Trophoblast cell (in vitro differentiated cells and primary cell): Measurements from ENCODE around the gene EVC.

ENCODE experiments used
- DNase-seq, 2 donors: peaks; one replicate each; pipeline ENCODE4 v3.0.0-alpha.2; 2016
- H2AFZ ChIP-seq: 2 replicates; pipeline ENCODE4 v1.6.1; 2013; ENCODE audit warnings: low read length, moderate library complexity, mild to moderate bottlenecking; ENCODE audit not compliant: insufficient read depth, poor library complexity
- H2AK5ac ChIP-seq: 2 replicates; pipeline ENCODE4 v1.6.1; 2013; ENCODE audit warnings: mild to moderate bottlenecking, low read length
- H2BK120ac ChIP-seq: 2 replicates; pipeline ENCODE4 v1.6.1; 2013; ENCODE audit warnings: low read length, mild to moderate bottlenecking, moderate library complexity; ENCODE audit not compliant: insufficient read depth, poor library complexity
- H2BK12ac ChIP-seq: 2 replicates; pipeline ENCODE4 v1.6.1; 2013; ENCODE audit warnings: mild to moderate bottlenecking, low read length, moderate library complexity
- H2BK5ac ChIP-seq: 2 replicates; pipeline ENCODE4 v1.6.1; 2013; ENCODE audit warnings: low read length, low read depth, moderate library complexity, mild to moderate bottlenecking; ENCODE audit not compliant: poor library complexity
- H3K14ac ChIP-seq: 2 replicates; pipeline ENCODE4 v1.6.1; 2013; ENCODE audit warnings: mild to moderate bottlenecking, low read length
- H3K18ac ChIP-seq: 2 replicates; pipeline ENCODE4 v1.6.1; 2013; ENCODE audit warnings: mild to moderate bottlenecking, low read length
- H3K23ac ChIP-seq: 2 replicates; pipeline ENCODE4 v1.6.1; 2013; ENCODE audit warnings: low read length
- H3K27ac ChIP-seq: 2 replicates; pipeline ENCODE4 v1.5.1; 2013; ENCODE audit warnings: low read depth, mild to moderate bottlenecking, inconsistent platforms, low read length, moderate library complexity
- H3K27me3 ChIP-seq: 2 replicates; pipeline ENCODE4 v1.6.1; 2013; ENCODE audit warnings: inconsistent platforms, mild to moderate bottlenecking, low read length, moderate library complexity; ENCODE audit not compliant: insufficient read depth
- H3K36me3 ChIP-seq, 2 experiments: 1 replicate in 1 of 2; 2 replicates in 1 of 2; pipeline ENCODE4 v1.6.1; 2013; ENCODE audit warnings: low read length in 2 of 2, mild to moderate bottlenecking in 2 of 2, moderate library complexity in 1 of 2; ENCODE audit not compliant: insufficient read depth in 2 of 2, control insufficient read depth in 1 of 2
- H3K4ac ChIP-seq: 2 replicates; pipeline ENCODE4 v1.6.1; 2013; ENCODE audit warnings: low read depth, mild to moderate bottlenecking, low read length, moderate library complexity
- H3K4me1 ChIP-seq, 2 experiments: 1 replicate in 1 of 2; 2 replicates in 1 of 2; pipeline ENCODE4 v1.6.1; 2013; ENCODE audit warnings: low read length in 2 of 2, mild to moderate bottlenecking in 2 of 2, moderate library complexity in 1 of 2; ENCODE audit not compliant: insufficient read depth in 2 of 2, control insufficient read depth in 1 of 2
- H3K4me2 ChIP-seq: 2 replicates; pipeline ENCODE4 v1.6.1; 2013; ENCODE audit warnings: inconsistent platforms, mild to moderate bottlenecking, low read length, moderate library complexity
- H3K4me3 ChIP-seq: 2 replicates; pipeline ENCODE4 v1.5.1; 2013; ENCODE audit warnings: mild to moderate bottlenecking, low read depth, low read length, inconsistent platforms
- H3K79me1 ChIP-seq: one replicate; pipeline ENCODE4 v1.6.1; 2013; ENCODE audit warnings: low read length
- H3K79me2 ChIP-seq: 2 replicates; pipeline ENCODE4 v1.6.1; 2013; ENCODE audit warnings: low read length, mild to moderate bottlenecking; ENCODE audit not compliant: control insufficient read depth, insufficient read depth, poor library complexity
- H3K9ac ChIP-seq: 2 replicates; pipeline ENCODE4 v1.6.1; 2013; ENCODE audit warnings: mild to moderate bottlenecking, low read length
- H3K9me3 ChIP-seq: 2 replicates; pipeline ENCODE4 v1.6.1; 2013; ENCODE audit warnings: low read depth, mild to moderate bottlenecking, control low read depth, inconsistent platforms, low read length; ENCODE audit not compliant: insufficient read depth
- H4K12ac ChIP-seq: 2 replicates; pipeline ENCODE4 v1.6.1; 2013; ENCODE audit warnings: low read depth, mild to moderate bottlenecking, low read length, moderate library complexity
- H4K8ac ChIP-seq: 2 replicates; pipeline ENCODE4 v1.6.1; 2013; ENCODE audit warnings: low read depth, mild to moderate bottlenecking, low read length, moderate library complexity
- H4K91ac ChIP-seq: one replicate; pipeline ENCODE4 v1.6.1; 2013; ENCODE audit warnings: low read depth, mild to moderate bottlenecking, low read length, moderate library complexity
- WGBS: extraction: QIAGEN DNeasy Blood & Tissue Kit; methylation state at CpG from one replicate; pipeline ENCODE4 v1.1.7; 2013; ENCODE audit warnings: missing lambda C conversion rate; ENCODE audit not compliant: insufficient read length, insufficient coverage; ENCODE audit errors: extremely low coverage; 5-methylcytosine and 5-hydroxymethylcytosine counted together

Gene EVC

DNA sequence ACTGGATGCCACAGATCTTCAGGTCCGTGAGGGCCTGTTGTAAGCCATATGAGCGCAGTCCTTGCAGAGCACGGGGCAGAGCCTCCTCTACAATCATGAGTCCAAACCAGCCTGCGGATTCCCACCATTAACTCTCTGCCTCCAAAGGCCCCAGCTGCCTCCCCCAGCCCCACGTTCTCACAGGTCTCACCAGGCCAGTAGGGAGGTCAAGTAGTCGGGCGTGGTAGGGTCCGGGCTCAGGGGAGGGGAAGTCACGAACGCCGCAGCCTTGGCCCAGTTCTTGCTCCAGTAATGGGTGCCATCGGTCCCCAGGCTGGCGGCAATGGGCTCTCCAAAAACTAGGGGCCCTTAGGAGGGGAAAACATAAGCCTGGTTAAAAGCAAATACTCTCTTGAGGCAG is 128.3 kb downstream of the EVC start:
- Histone ChIP-seq H3K27me3 (no peaks in the 10 kb centered on the region), H4K12ac (no peak overlapping the region), H3K36me3 (no peaks in the 10 kb centered on the region), H3K27ac (no peak overlapping the region), H3K14ac (no peak overlapping the region), H2BK12ac (no peak overlapping the region), H4K8ac (no peak overlapping the region), H3K79me2 (no peaks in the 10 kb centered on the region), H3K9ac (no peak overlapping the region), H2BK120ac (no peak overlapping the region), H3K4me2 (no peak overlapping the region), H3K9me3 (peaks cover 4% of the 10 kb centered on the region), H3K79me1 (no peaks in the 10 kb centered on the region), H4K91ac (no peak overlapping the region), H3K4me3 (no peak overlapping the region), H3K23ac (no peak overlapping the region), H2AFZ (no peak overlapping the region), H3K4ac (no peak overlapping the region), H3K18ac (no peak overlapping the region), H3K4me1 (no peaks in the 10 kb centered on the region), H2AK5ac (no peak overlapping the region), H2BK5ac (no peak overlapping the region)
- no peak for DNase-seq
- WGBS: no CpG with 5 or more reads among the region's 13 CpGs

DNA sequence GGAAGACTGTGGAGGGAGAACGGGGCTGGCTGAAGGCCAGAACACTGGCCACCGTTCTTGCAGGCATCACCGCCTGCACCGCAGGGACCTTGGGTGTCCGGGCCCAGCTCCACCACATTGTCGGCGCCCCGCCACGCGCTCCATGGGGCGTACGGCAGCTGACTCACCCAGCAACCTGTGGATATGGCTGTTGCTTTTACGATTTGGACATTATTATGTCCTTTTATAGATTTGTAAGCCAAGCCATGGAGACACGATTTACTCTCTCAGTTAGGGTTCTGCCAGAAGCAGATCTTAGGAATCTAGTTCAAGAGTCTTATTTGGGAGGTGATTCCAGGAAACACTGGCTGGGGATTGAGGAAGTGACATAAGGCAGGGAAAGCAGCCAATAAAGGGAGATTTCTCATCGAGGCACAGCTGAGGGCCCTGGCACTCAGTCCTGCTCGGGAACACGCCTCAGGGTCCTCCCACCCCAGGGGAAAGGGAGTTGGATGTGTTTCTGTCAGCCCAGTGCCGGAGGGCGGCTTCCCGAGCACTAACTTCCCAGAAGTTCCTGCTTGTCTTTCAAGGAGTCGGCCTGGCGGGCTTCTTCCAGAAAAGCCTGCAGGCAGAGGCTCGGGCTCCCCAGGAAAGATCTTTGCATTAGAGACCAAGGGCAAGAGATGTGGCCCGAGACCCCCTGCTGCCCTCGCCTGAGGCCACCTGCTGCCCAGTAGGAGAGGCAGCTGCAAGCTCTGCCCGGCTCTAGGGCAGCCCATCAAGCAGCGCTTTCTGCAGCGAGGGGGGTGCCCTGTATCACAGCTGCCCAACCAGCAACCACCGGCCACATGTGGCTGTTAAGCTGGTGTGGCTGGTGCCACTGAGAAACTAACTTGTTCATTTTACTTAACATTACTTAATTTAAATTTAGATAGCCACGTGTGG is 129.0 kb downstream of the EVC start:
- WGBS: no CpG with 5 or more reads among the region's 30 CpGs

DNA sequence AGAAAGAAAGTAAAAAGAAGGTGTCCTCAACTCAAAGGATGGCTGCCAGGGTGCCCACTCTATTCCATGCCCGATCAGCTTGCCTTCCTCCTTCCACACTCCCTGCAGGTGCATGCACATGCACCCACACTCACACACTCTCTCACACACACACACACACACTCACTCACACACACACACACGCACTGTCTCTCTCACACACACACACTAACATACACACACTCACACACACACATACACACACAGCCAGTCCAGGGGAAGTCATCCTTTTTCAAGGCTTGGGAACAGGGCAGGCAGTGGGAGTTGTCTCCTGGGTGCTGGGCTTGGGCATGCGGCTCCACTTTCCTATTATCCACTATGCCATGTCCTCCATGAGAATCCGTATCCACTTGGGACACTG is 131.5 kb downstream of the EVC start:
- no peaks in the 10 kb centered on the region for H3K36me3 ChIP-seq
- H2BK120ac ChIP-seq: no peak overlapping the region
- no peak overlapping the region for H3K9ac ChIP-seq
- H3K4me3 ChIP-seq: no peak overlapping the region
- no peaks in the 10 kb centered on the region for H3K79me1 ChIP-seq
- no peak overlapping the region for H3K27ac ChIP-seq
- H3K18ac ChIP-seq: no peak overlapping the region
- H2BK12ac ChIP-seq: no peak overlapping the region
- no peak overlapping the region for H2AK5ac ChIP-seq
- DNase-seq: no peak
- H3K4ac ChIP-seq: no peak overlapping the region
- no peaks in the 10 kb centered on the region for H3K4me1 ChIP-seq
- H2BK5ac ChIP-seq: no peak overlapping the region
- no peak overlapping the region for H4K91ac ChIP-seq
- no peak overlapping the region for H3K14ac ChIP-seq
- no peaks in the 10 kb centered on the region for H3K27me3 ChIP-seq
- H4K12ac ChIP-seq: no peak overlapping the region
- H2AFZ ChIP-seq: no peak overlapping the region
- H3K79me2 ChIP-seq: no peaks in the 10 kb centered on the region
- H4K8ac ChIP-seq: no peak overlapping the region
- WGBS: no CpG with 5 or more reads among the region's 4 CpGs
- no peak overlapping the region for H3K4me2 ChIP-seq
- H3K9me3 ChIP-seq: peaks cover 4% of the 10 kb centered on the region
- H3K23ac ChIP-seq: no peak overlapping the region

More for the DNA sequence above, 129.0 kb downstream of the EVC start:
- Histone ChIP-seq H3K79me1 (no peaks in the 10 kb centered on the region), H3K4me3 (no peak overlapping the region), H3K18ac (no peak overlapping the region), H4K12ac (no peak overlapping the region), H3K4me1 (no peaks in the 10 kb centered on the region), H2BK5ac (no peak overlapping the region), H3K9ac (no peak overlapping the region), H3K4me2 (no peak overlapping the region), H2AK5ac (no peak overlapping the region), H3K9me3 (peaks cover 4% of the 10 kb centered on the region), H3K27me3 (no peaks in the 10 kb centered on the region), H3K23ac (no peak overlapping the region), H3K4ac (no peak overlapping the region), H2AFZ (no peak overlapping the region), H3K36me3 (no peaks in the 10 kb centered on the region), H3K79me2 (no peaks in the 10 kb centered on the region), H4K8ac (no peak overlapping the region), H2BK12ac (no peak overlapping the region), H3K14ac (no peak overlapping the region), H2BK120ac (no peak overlapping the region), H3K27ac (no peak overlapping the region), H4K91ac (no peak overlapping the region)
- no peak for DNase-seq

DNA sequence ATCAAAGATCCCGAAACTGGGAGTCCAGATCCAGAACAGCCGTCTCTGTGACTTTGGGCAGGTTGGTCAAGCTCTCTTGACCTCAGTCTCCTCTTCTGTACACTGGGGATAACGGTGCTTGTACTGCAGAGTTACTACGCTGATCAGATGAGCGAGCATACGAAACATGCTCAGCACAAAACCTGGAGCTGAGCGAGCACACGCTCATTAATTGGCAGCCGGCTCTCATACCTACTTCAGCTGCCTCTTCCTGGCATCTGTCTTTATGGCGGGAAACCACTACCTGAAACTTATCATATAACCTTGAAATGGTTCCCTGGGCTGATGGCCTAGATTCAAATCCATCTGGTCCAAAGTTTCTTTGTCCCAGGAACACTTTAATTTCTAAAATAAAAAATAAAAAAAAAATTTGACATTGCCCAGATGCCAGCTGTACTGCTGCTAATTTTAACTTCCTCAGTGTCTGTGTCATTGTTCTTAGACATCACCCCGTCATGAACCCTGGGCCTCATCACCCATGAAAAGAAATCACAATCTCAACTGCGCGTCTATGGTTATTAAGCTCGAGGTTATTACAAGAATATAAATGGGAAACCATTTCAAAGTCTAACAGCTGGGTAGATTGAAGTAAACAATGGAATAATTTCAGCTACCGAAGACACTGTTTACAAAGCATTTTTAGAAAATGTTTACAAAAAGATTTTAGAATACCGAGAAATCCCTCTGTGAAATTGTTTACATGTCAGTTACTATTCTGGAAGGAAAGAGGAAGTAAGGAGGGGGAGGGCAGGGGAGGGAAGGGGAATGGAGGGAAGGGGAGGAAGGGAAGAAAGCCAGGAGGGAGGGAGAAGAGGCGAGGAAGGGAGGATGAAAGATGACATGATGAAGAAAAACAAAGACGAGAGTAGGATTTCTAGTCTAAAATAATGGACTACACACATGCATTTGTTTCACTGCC is 132.9 kb downstream of the EVC start:
- peaks cover 4% of the 10 kb centered on the region for H3K9me3 ChIP-seq
- no peak overlapping the region for H2BK12ac ChIP-seq
- WGBS: no CpG with 5 or more reads among the region's 18 CpGs
- H3K9ac ChIP-seq: no peak overlapping the region
- no peak for DNase-seq
- no peak overlapping the region for H3K27ac ChIP-seq
- no peak overlapping the region for H3K14ac ChIP-seq
- H2BK5ac ChIP-seq: no peak overlapping the region
- H3K36me3 ChIP-seq: no peaks in the 10 kb centered on the region
- H4K8ac ChIP-seq: no peak overlapping the region
- no peak overlapping the region for H3K4ac ChIP-seq
- H3K79me1 ChIP-seq: no peaks in the 10 kb centered on the region
- H3K79me2 ChIP-seq: no peaks in the 10 kb centered on the region
- H2AK5ac ChIP-seq: no peak overlapping the region
- no peak overlapping the region for H2AFZ ChIP-seq
- H3K4me2 ChIP-seq: no peak overlapping the region
- no peak overlapping the region for H3K4me3 ChIP-seq
- no peak overlapping the region for H3K23ac ChIP-seq
- H3K27me3 ChIP-seq: no peaks in the 10 kb centered on the region
- no peak overlapping the region for H4K12ac ChIP-seq
- no peak overlapping the region for H2BK120ac ChIP-seq
- no peaks in the 10 kb centered on the region for H3K4me1 ChIP-seq
- no peak overlapping the region for H4K91ac ChIP-seq
- no peak overlapping the region for H3K18ac ChIP-seq
